OCI-LY1 (cell line): Measurements from ENCODE around the gene AOC3.

Source experiments
- H2AFZ ChIP-seq: fragments of 200-600 bp; sonication (generic), shearing (Covaris generic); 2 replicates; pipeline ENCODE4 v1.6.0; 2014; ENCODE audit warnings: antibody characterized with exemption, mild to moderate bottlenecking, low read length
- H3F3A ChIP-seq: fragments of 200-600 bp; sonication (generic), shearing (Covaris generic); 2 replicates; pipeline ENCODE4 v1.6.0; 2014; ENCODE audit warnings: mild to moderate bottlenecking, antibody characterized with exemption, low read length, moderate library complexity; ENCODE audit not compliant: insufficient read depth
- H3K27ac ChIP-seq: fragments of 200-600 bp; sonication (generic); 2 replicates; pipeline ENCODE4 v1.5.1; 2014; ENCODE audit warnings: low read length, mixed run types, mild to moderate bottlenecking, low read depth; ENCODE audit not compliant: poor library complexity, severe bottlenecking
- H3K27me3 ChIP-seq: fragments of 200-600 bp; sonication (generic); 2 replicates; pipeline ENCODE4 v1.6.0; 2014; ENCODE audit warnings: antibody characterized with exemption, mild to moderate bottlenecking, low read length, moderate library complexity; ENCODE audit not compliant: insufficient read depth
- H3K36me3 ChIP-seq: fragments of 200-600 bp; sonication (generic); 2 replicates; pipeline ENCODE4 v1.6.1; 2014; ENCODE audit warnings: mild to moderate bottlenecking, antibody characterized with exemption, low read length, moderate library complexity, mixed read lengths; ENCODE audit not compliant: insufficient read depth
- H3K4me1 ChIP-seq: fragments of 200-600 bp; sonication (generic); 2 replicates; pipeline ENCODE4 v1.5.1; 2014; ENCODE audit warnings: mild to moderate bottlenecking, low read length, moderate library complexity; ENCODE audit not compliant: insufficient read depth, severe bottlenecking
- H3K4me2 ChIP-seq: fragments of 200-600 bp; sonication (generic), shearing (Covaris generic); 2 replicates; pipeline ENCODE4 v1.6.1; 2014; ENCODE audit warnings: low read length
- H3K4me3 ChIP-seq: fragments of 200-600 bp; sonication (generic); 2 replicates; pipeline ENCODE4 v1.5.1; 2014; ENCODE audit warnings: low read length, low read depth, mild to moderate bottlenecking, mixed read lengths; ENCODE audit not compliant: poor library complexity, severe bottlenecking
- H3K79me2 ChIP-seq: fragments of 200-600 bp; shearing (Covaris generic); 2 replicates; pipeline ENCODE4 v1.6.1; 2016; ENCODE audit warnings: mixed run types, low read length, mixed read lengths; ENCODE audit not compliant: insufficient read depth
- H3K9ac ChIP-seq: fragments of 200-600 bp; sonication (generic), shearing (Covaris generic); 2 replicates; pipeline ENCODE4 v1.6.1; 2014; ENCODE audit warnings: mild to moderate bottlenecking, low read length, mixed read lengths
- H3K9me2 ChIP-seq: fragments of 200-600 bp; sonication (generic), shearing (Covaris generic); 2 replicates; pipeline ENCODE4 v1.6.1; 2014; ENCODE audit warnings: low read depth, mild to moderate bottlenecking, low read length, mixed read lengths
- H3K9me3 ChIP-seq: fragments of 200-600 bp; shearing (Covaris generic); 2 replicates; pipeline ENCODE4 v1.6.1; 2014; ENCODE audit warnings: low read length, mixed read lengths
- H4K20me1 ChIP-seq: fragments of 200-600 bp; sonication (generic), shearing (Covaris generic); 2 replicates; pipeline ENCODE4 v1.6.0; 2016; ENCODE audit warnings: mild to moderate bottlenecking, low read length; ENCODE audit not compliant: insufficient read depth
- CTCF ChIP-seq: fragments of 200-600 bp; sonication (generic), shearing (Covaris generic); IDR thresholded peaks from 2 replicates; pipeline ENCODE4 v1.5.1; 2017; ENCODE audit warnings: mild to moderate bottlenecking, antibody characterized with exemption, low read length, moderate library complexity, mixed read lengths
- EZH2 ChIP-seq: fragments of 200-600 bp; sonication (generic), shearing (Covaris generic); IDR thresholded peaks from 2 replicates; pipeline ENCODE4 v1.8.0; 2017; ENCODE audit warnings: borderline replicate concordance, mixed run types, mild to moderate bottlenecking, antibody characterized with exemption, low read length, moderate library complexity, mixed read lengths

The AOC3 gene

DNA sequence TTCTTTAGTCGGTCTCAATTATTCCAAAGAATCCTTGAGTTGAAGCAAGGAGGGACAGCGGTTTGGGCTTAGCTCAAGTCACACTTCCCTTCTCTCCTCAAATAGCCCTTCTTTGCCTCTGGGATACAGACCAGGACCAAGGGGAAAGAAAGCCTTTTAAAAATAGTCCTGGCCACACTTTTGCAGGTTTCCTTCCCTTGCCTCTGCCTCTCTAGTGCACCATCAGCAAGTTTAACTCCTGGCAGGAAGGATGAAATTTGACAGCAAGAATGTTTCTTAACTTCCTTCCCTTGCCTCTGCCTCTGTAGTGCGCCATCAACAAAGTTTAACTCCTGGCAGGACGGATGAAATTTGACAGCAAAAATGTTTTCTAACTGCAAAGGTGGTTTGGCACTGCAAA, 42.4 kb downstream of the AOC3 start:
- Histone ChIP-seq H3K9ac (no peak overlapping the region), H3K36me3 (no peaks in the 10 kb centered on the region), H3K4me1 (no peaks in the 10 kb centered on the region), H3K9me2 (no peaks in the 10 kb centered on the region), H3K27ac (no peak overlapping the region), H2AFZ (no peak overlapping the region), H3F3A (no peaks in the 10 kb centered on the region), H3K79me2 (no peaks in the 10 kb centered on the region), H3K9me3 (no peaks in the 10 kb centered on the region), H4K20me1 (no peaks in the 10 kb centered on the region), H3K27me3 (peaks cover 5% of the 10 kb centered on the region; the same call in 1 of the 2 replicates), H3K4me2 (no peak overlapping the region), H3K4me3 (no peak overlapping the region)
- TF ChIP-seq CTCF = no peak
- TF ChIP-seq EZH2 = no peak

DNA sequence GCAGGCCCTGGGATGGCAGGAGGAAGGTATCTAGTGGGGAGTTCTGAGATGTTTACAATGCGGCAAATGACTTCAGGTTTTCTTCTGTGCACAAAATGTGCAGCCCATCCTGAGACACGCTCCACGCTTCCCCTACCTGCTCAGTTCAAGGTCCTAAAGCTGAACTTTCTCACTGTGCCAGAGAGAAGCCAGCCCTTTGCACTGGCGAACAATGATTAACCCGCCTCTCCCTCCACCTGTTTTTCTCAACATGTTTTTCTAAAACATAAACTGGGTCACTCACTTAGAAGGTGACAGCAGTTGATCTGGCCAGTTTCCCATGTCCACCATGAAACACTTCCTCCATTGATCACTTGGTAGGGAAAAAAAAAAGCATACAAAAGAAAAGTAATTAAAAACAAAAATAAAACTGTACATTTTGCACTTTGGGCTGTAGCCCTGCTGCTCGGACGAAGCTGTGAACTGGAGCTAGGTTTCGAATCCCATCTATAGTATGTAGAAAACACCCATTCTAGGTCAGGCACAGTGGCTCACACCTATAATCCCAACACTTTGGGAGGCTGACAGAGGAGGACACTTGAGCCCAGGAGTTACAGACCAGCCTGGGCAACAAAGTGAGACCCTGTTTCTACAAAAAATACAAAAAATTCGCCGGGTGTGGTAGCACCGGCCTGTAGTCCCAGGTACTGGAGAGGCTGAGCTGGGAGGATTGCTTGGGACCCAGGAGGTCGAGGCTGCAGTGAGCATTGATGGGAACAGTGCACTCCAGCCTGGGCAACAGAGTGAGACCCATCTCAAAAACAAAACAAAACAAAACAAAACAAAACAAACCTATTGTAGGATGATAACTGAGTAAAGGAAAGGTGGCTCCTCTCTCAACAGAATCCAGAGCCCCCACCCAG, 43.5 kb downstream of the AOC3 start:
- H3K4me2 ChIP-seq = no peak overlapping the region
- H3K4me1 ChIP-seq = no peaks in the 10 kb centered on the region
- no peak overlapping the region for H3K4me3 ChIP-seq
- no peaks in the 10 kb centered on the region for H3K79me2 ChIP-seq
- TF ChIP-seq CTCF (no peak), EZH2 (no peak)
- H3K9ac ChIP-seq = no peak overlapping the region
- H4K20me1 ChIP-seq = no peaks in the 10 kb centered on the region
- no peaks in the 10 kb centered on the region for H3K36me3 ChIP-seq
- no peaks in the 10 kb centered on the region for H3K9me2 ChIP-seq
- no peaks in the 10 kb centered on the region for H3K9me3 ChIP-seq
- no peaks in the 10 kb centered on the region for H3F3A ChIP-seq
- H3K27ac ChIP-seq = no peak overlapping the region
- no peak overlapping the region for H2AFZ ChIP-seq
- peaks cover 3% of the 10 kb centered on the region; the same call in 1 of the 2 replicates for H3K27me3 ChIP-seq

GRCh38 chr17:42895185-42895555, 44.2 kb downstream of the AOC3 start:
- H3K4me3 ChIP-seq = no peak overlapping the region
- H3K4me2 ChIP-seq = no peak overlapping the region
- no peaks in the 10 kb centered on the region for H3K9me2 ChIP-seq
- H3K27me3 ChIP-seq = peaks cover 3% of the 10 kb centered on the region; the same call in 1 of the 2 replicates
- TF ChIP-seq EZH2 = no peak
- no peak for TF ChIP-seq CTCF
- no peaks in the 10 kb centered on the region for H3K4me1 ChIP-seq
- no peak overlapping the region for H3K9ac ChIP-seq
- H3K9me3 ChIP-seq = no peaks in the 10 kb centered on the region
- no peaks in the 10 kb centered on the region for H4K20me1 ChIP-seq
- H3K79me2 ChIP-seq = no peaks in the 10 kb centered on the region
- H3K36me3 ChIP-seq = no peaks in the 10 kb centered on the region
- H3K27ac ChIP-seq = no peak overlapping the region
- H3F3A ChIP-seq = no peaks in the 10 kb centered on the region
- H2AFZ ChIP-seq = no peak overlapping the region
